Measurements from ENCODE around the gene PPP1R15A.

DNA sequence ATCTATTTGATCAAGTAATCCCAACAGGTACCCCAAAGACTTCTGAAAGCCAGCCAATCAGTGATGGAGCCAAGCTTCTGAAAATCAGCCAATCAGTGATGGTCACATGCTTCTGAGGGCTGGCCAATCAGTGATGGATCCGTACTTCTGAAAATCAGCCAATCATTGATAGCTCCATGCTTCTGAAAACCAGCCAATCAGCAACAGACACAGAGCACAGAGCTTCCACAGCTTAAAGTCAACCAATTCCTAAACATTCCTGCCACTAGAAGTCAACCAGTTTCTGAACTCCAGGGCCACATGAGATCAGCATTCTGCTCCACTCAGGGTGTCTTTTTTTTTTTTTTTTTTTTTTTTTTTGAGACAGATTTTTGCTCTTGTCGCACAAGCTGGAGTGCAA, 27.7 kb upstream of the PPP1R15A start:
- TF ChIP-seq CREB5 (CRISPR knock-in tag; IDR thresholded peaks at IDR 0.05; ENCODE audit: low read depth) (no peak), BACH2 (CRISPR knock-in tag; IDR thresholded peaks at IDR 0.05; ENCODE audit: borderline replicate concordance) (no peak), ZFP30 (CRISPR knock-in tag; IDR thresholded peaks at IDR 0.05) (no peak), OSR1 (CRISPR knock-in tag; IDR thresholded peaks at IDR 0.05) (no peak), TSHZ2 (CRISPR knock-in tag; IDR thresholded peaks at IDR 0.05) (no peak)

Measured in SK-N-SH treated with all-trans-retinoic acid at 6 μM for 48 hours (cell line).